GOT3 (cell line): Measurements from ENCODE around the gene KCNK10.
"Not testable (repeated sequence)": the region's sequence is repeated elsewhere in the genome, so short reads cannot be mapped to it uniquely, and the experiment has no call there.

Source experiments
- DNase-seq: peaks from one replicate; lab custom pipeline; 2025; ENCODE audit warnings: mixed read lengths; lab: John Stamatoyannopoulos, UW

KCNK10 gene

DNA sequence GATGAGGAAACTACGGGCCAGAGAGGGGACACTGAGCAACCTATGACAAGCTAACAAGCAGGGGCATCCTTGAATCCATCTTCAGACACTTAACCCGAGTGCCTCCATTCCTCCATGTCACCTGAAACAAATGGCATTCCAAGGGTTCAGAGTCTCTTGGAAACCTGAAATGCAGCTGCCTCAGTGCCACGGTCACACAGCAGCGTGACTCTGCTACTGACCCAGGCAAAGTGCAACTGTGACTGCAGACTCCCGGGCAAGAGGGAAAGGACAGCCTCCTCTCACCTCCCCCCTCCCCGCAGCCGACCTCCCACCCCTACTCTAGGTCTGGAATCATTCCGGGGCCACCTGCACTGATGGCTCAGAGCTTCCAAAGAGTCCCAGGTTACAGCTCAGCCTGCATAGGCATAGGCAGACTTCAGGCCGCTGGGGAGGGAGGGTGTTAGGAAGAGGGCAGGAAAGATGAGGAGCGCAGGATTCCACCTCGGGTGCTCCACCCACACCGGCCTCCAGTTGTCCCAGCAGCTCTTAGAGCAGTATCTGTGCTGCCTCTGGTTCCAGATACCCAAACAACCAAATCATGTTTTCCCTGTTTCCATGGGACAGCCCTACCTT, 53.2 kb downstream of the KCNK10 start:
- no peak for DNase-seq

DNA sequence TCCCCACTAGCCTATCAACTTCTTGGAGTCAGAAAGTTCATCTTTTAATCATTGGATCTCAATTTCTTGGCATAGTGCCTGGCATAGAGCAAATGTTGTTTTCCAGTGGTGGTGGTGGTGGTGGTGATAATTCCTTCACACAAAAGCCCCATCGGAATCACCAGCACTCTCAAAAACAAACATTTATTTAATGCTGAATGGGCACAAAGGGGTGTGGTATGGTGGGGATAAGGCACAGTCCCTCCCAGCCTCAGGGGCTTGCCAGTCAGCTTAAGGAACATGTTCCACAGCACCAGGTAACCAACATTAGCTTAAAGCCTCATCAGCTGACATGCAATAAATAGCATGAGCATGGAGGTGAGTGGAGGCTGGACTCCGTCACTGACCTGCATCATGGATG, 56.6 kb downstream of the KCNK10 start:
- no peak for DNase-seq

GRCh38 chr14:88264116-88264515, 59.0 kb downstream of the KCNK10 start:
- no peak for DNase-seq

- DNase-seq, result not testable (repeated sequence)
Measured at GRCh38 chr14:88261302-88261701, 61.8 kb downstream of the KCNK10 start.

DNA sequence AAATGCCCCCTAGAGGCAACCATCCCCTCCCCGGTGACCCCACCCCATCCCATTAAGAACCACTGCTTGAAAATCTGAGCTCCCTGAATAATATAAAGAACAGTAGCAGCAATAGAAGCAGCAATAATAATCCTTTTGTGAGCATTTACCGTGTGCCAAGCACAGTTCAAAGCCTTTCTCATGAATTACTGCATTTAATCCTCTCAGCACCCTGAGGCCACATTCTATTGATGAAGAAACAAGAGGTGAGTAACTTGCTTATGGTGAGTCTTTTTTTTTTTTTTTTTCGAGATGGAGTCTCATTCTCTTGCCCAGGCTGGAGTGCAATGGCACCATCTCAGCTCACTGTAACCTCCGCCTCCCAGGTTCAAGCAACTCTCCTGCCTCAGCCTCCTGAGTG, 65.0 kb downstream of the KCNK10 start:
- no peak for DNase-seq

GRCh38 chr14:88256997-88257950, 65.8 kb downstream of the KCNK10 start:
- DNase-seq, result no peak

- DNase-seq, result no peak
Measured at GRCh38 chr14:88255798-88256197, 67.3 kb downstream of the KCNK10 start.

- DNase-seq, result no peak
Measured at GRCh38 chr14:88255196-88255595, 67.9 kb downstream of the KCNK10 start.

GRCh38 chr14:88252498-88252897, 70.6 kb downstream of the KCNK10 start:
- no peak for DNase-seq

GRCh38 chr14:88251650-88252049, 71.4 kb downstream of the KCNK10 start:
- no peak for DNase-seq

DNA sequence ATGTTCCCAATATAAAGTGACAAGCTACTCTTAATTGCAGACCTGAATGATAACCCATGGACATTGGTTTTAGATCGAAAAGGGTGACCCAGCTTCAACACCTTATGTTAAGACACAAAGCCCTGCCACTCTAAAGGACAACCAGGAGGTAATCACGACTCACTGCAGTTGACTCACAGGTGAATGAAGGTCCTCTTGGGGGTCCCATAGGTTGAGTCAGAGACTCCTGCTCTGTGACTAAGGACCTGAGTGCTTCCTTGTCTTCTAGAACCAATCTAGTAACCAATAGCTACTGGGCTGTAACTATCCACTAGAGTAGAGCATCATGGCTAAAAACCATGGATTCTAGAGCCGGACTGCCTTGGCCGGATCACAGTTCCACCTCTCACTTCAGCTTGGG, 73.8 kb downstream of the KCNK10 start:
- DNase-seq, result no peak

DNA sequence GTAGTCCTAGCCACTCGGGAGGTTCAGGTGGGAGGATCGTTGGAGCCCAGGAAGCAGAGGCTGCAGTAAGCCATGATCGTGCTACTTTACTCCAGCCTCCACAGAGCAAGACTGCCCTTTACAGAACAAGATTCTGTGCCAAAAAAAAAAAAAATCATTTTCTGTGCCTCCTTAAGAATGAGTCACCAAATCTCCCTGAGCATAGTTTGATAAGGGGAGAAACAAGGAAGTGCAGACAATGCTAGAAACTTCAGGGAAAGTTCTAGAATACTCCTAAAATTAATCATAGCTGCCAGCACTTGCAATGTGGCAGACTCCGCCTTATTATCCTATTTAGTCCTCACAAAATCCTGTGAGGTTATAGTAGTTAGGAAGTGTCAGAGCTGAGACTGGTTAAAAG, 74.5 kb downstream of the KCNK10 start:
- no peak for DNase-seq

DNA sequence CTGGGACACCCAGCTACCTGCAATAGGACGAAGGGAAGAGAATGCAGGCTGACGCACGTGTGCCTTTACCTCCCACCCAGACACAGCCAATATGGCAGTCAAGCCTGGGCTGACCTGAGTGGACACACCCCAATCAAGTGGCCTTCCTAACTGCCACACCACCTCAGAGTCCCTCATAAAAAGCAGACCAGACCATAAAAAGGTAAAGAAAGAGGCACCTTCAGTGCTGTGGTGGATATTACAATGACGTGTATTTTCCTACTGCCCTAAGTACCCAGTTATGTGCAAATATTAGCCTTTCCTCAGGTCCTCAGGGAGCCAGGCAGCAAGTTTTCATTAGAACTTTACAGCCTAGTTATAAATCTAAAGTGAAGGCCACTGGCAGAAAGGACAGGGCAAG, 75.8 kb downstream of the KCNK10 start:
- DNase-seq, result no peak

- no peak for DNase-seq
Measured at GRCh38 chr14:88245321-88245720, 77.7 kb downstream of the KCNK10 start.

DNA sequence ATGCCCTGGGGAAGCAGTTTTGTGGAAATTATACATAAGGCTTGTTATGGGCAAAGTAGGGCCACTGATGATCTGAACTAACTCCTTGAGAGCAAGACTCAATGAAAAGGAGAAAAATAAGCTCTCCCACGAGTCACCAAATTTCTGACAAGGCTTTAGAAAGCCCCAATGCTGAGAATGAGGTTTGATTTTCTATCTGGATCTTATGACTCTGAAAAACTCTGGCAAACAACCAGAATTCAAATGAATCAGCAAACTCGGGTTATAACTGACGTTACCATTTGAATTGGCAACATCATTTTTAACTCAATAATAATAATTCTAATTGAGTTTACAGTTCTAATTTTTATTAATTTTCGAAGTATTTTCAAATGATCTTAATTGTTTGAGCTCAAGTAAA, 79.1 kb downstream of the KCNK10 start:
- DNase-seq, result no peak

- DNase-seq, result no peak
Measured at GRCh38 chr14:88242446-88242845, 80.6 kb downstream of the KCNK10 start.

GRCh38 chr14:88241810-88242209, 81.3 kb downstream of the KCNK10 start:
- DNase-seq, result no peak

DNA sequence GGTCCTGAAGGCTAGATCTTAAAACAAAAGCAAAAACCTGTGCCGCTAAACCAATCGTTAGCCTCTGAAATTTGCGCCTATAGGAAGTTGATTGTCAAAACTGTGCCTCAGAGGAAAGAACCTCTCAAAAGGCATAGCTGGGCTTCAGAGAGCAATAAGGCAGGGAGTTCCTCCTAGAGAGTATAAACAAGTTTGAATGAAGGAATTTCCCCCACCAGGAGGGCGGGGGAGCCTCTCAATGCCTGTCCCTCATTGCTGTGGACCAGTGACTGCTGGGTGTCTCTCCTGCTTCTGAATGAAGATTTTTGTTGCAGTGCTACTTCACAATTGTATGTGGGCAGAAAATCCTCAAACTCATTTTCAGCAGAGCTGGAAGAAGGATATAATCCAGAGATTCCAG, 88.6 kb downstream of the KCNK10 start:
- DNase-seq, result no peak

GRCh38 chr14:88233915-88234314, 89.2 kb downstream of the KCNK10 start:
- DNase-seq, result no peak

DNA sequence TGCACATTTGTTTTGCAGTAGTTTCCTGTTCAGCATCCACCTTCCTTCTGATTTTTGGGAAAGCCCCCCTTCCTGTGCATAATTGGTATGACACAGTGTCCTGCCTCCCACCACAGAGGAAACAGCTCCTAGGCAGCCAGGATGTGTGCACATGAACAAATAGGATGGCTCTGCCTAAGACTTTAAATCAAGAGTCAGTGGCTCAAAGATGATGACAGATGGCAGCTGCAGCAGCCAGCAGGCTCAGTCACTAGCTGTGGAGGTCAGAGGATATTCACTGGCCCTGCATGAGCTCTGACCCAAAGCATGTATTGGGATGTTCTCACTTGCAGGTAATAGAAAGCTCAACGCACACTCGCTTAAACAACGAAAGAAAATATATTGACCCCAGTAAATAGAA, 90.3 kb downstream of the KCNK10 start:
- DNase-seq, result no peak

GRCh38 chr14:88231603-88232002, 91.5 kb downstream of the KCNK10 start:
- DNase-seq, result no peak

DNA sequence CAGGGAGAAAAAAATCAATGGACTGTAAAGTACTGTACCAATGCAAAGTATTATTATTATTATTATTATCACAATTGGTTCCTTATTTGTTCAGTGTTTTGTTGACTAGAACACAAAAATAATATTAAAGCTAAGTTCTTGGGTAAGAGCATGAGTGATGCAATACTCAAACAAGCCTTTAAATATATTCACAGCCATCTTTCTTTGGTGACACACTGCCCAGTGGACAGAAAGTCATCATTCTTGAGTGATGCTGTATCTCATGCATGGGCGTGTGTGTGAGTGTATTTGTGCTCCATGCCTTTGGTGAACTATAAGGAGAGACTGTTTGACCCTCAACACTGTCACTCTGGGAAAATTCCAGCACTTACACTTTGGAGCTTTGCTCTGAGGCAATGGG, 93.6 kb downstream of the KCNK10 start:
- no peak for DNase-seq

DNA sequence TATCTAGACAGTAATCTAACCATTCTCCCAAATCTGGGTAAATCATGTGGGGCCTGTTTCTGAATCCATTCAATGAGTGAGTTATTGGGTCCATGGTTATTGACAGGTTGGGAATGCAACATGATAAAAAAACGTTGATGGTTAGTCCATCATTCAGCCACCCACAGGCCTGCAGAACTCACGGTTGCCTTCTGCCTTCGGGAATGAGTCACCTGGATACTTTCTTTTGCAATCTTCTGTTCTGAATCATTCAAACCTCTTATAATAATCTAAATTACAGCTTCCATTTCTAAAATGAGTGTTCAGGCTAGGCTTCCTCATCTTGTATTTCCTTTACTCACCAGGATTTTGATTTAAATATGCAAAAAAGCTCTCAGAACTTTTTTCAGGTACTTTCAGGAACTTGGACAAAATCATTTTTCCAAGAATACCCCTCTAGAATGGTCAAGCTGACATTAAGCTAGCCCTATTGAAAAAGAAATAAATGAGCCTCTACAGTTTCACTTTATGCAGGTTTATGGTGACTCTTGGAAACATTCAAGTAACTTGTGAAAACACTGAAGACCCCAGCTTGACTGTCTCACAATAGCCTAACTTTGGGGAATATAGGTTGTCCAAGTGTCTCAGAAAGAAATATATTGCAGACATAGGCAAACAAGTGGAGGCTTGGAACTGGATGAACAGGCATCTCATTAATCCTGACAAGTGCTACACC, 94.4 kb downstream of the KCNK10 start:
- DNase-seq, result no peak
